ENCODE results near the gene IGF2R.

DNA sequence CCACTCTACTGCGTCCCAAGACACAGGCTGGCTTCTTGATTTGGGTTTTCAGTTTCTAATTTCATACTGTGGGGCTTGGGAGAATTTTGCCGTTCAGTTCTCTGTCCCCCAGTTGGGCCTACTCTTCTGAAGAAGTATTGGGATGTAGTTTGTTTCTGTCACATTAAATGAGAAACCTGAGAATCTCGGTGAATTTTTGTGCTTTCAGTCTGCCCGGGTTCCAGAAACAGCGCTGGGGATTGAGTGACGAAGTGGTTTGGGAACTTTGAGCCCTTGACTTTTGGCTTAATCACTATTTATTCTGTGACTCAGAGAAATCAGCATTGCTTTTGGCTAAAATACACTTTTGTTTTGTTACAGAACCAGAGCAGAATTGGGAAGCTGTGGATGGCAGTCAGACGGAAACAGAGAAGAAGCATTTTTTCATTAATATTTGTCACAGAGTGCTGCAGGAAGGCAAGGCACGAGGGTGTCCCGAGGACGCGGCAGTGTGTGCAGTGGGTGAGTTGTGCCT lies 74.0 kb downstream of the IGF2R start:
- TF ChIP-seq, protein P1, sequence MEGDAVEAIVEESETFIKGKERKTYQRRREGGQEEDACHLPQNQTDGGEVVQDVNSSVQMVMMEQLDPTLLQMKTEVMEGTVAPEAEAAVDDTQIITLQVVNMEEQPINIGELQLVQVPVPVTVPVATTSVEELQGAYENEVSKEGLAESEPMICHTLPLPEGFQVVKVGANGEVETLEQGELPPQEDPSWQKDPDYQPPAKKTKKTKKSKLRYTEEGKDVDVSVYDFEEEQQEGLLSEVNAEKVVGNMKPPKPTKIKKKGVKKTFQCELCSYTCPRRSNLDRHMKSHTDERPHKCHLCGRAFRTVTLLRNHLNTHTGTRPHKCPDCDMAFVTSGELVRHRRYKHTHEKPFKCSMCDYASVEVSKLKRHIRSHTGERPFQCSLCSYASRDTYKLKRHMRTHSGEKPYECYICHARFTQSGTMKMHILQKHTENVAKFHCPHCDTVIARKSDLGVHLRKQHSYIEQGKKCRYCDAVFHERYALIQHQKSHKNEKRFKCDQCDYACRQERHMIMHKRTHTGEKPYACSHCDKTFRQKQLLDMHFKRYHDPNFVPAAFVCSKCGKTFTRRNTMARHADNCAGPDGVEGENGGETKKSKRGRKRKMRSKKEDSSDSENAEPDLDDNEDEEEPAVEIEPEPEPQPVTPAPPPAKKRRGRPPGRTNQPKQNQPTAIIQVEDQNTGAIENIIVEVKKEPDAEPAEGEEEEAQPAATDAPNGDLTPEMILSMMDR (optimal IDR thresholded peaks at IDR 0.05 in 1 of 3, IDR thresholded peaks at IDR 0.05 in 1 of 3, conservative IDR thresholded peaks at IDR 0.05 in 1 of 3; ENCODE audit: extremely low read depth in 1 of 3, insufficient read depth in 2 of 3, low read length in 3 of 3) = no peak
- TF ChIP-seq EZH2 (IDR thresholded peaks at IDR 0.05; ENCODE audit: low read length) = no peak

Measured in keratinocyte (primary cell).